K562 (cell line): ENCODE measurements around the gene ARMH4.

Experiments
- CBX1 ChIP-seq: sonication (generic); IDR thresholded peaks from 2 replicates; pipeline ENCODE4 v1.6.1; 2016; ENCODE audit warnings: antibody characterized with exemption, low read depth, mild to moderate bottlenecking
- FOXA3 ChIP-seq, 2 experiments: fragments of 450-650 bp in 1 of 2; sonication (generic) in 1 of 2; formaldehyde crosslinking; IDR thresholded peaks in 1 of 2; conservative IDR thresholded peaks in 1 of 2; 2 replicates each; pipeline versions ENCODE4 v1.4.0 to v1.8.0; 2020 to 2022; ENCODE audit warnings: mild to moderate bottlenecking in 2 of 2, missing genetic modification reagents in 1 of 2
- JUNB ChIP-seq: fragments of 450-650 bp; formaldehyde crosslinking; conservative IDR thresholded peaks from 2 replicates; pipeline ENCODE4 v1.4.0; 2020; ENCODE audit warnings: mild to moderate bottlenecking
- KDM1A ChIP-seq, 2 experiments: fragments of 450-650 bp; IDR thresholded peaks; 2 replicates each; pipeline ENCODE4 v1.6.1; 2016; ENCODE audit warnings: mild to moderate bottlenecking in 2 of 2
- KLF1 ChIP-seq: fragments of 450-650 bp; IDR thresholded peaks from 2 replicates; pipeline ENCODE4 v1.6.1; 2016; ENCODE audit warnings: missing genetic modification characterization, missing compliant biosample characterization
- SMAD1 ChIP-seq: fragments of 150-350 bp; IDR thresholded peaks from 2 replicates; pipeline ENCODE4 v1.6.1; 2014; ENCODE audit warnings: low read length, low read depth; ENCODE audit not compliant: partially characterized antibody
- SMARCE1 ChIP-seq: fragments of 450-650 bp; IDR thresholded peaks from 2 replicates; pipeline ENCODE4 v1.7.1; 2016; ENCODE audit warnings: mild to moderate bottlenecking
- ZFX ChIP-seq: sonication (generic); formaldehyde crosslinking; IDR thresholded peaks from 2 replicates; pipeline ENCODE4 v1.8.0; 2022; ENCODE audit warnings: mild to moderate bottlenecking, missing genetic modification reagents, moderate library complexity
- ZNF232 ChIP-seq: sonication (generic); formaldehyde crosslinking; IDR thresholded peaks from 2 replicates; pipeline ENCODE4 v1.8.0; 2022; ENCODE audit warnings: mild to moderate bottlenecking, missing genetic modification reagents
- ZNF24 ChIP-seq: fragments of 450-650 bp; IDR thresholded peaks from 2 replicates; pipeline ENCODE4 v1.6.1; 2016
- TF ChIP-seq, protein P1 (sequence below), 3 experiments: IDR thresholded peaks in 2 of 3; conservative IDR thresholded peaks in 1 of 3; 2 replicates each; pipeline ENCODE4 v1.5.1; 2011 to 2012; ENCODE audit warnings: low read length in 3 of 3, mild to moderate bottlenecking in 3 of 3, control low read depth in 2 of 3, improper control_type of control experiment in 1 of 3, inconsistent platforms in 1 of 3, low read depth in 1 of 3, mixed read lengths in 1 of 3, moderate library complexity in 1 of 3; ENCODE audit not compliant: insufficient read depth in 2 of 3

DNA sequence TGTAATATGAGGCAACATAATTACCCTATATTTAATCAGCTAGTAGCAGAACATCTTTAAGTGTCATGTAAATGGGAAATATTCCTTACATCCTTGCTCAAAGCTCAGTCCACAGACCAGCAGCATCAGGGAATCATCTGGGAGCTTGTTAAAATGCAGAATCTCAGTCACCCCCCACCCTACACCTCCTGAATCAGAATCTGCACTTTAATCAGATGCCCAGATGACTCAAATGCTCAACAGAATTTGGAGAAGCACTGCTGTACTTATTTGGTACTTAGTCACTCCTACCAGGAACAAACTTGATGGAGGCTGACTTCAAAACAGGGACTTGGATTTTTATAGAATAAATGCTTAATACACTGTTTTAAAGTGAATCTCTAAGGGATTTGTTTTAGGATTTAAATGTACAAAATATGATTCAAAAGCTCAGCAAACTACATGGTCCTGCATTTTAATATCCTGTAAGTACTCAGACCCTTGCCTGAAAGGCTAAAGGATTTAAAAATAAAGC, 96.5 kb downstream of the ARMH4 start:
- TF ChIP-seq, protein P1, sequence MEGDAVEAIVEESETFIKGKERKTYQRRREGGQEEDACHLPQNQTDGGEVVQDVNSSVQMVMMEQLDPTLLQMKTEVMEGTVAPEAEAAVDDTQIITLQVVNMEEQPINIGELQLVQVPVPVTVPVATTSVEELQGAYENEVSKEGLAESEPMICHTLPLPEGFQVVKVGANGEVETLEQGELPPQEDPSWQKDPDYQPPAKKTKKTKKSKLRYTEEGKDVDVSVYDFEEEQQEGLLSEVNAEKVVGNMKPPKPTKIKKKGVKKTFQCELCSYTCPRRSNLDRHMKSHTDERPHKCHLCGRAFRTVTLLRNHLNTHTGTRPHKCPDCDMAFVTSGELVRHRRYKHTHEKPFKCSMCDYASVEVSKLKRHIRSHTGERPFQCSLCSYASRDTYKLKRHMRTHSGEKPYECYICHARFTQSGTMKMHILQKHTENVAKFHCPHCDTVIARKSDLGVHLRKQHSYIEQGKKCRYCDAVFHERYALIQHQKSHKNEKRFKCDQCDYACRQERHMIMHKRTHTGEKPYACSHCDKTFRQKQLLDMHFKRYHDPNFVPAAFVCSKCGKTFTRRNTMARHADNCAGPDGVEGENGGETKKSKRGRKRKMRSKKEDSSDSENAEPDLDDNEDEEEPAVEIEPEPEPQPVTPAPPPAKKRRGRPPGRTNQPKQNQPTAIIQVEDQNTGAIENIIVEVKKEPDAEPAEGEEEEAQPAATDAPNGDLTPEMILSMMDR (IDR thresholded peaks at IDR 0.05 in 2 of 3, conservative IDR thresholded peaks at IDR 0.05 in 1 of 3; ENCODE audit: insufficient read depth in 2 of 3, low read depth in 1 of 3, low read length in 3 of 3): no peak
- TF ChIP-seq ZNF24 (no peak), SMAD1 (no peak), ZNF232 (CRISPR knock-in tag) (no peak), KDM1A (IDR thresholded peaks at IDR 0.05) (no peak), JUNB (no peak), CBX1 (no peak), FOXA3 (CRISPR knock-in tag; conservative IDR thresholded peaks at IDR 0.05 in 1 of 2, IDR thresholded peaks at IDR 0.05 in 1 of 2) (no peak), ZFX (CRISPR knock-in tag) (no peak), KLF1 (tag) (no peak), SMARCE1 (no peak)
